SHP77 treated with DMSO at 0.1 percent for 48 hours (cell line): Measurements from ENCODE around the gene SLC1A4.
A peak's percentile ranks its signal among the peaks of the same experiment; 100 is the strongest.
"Not testable (repeated sequence)": the region's sequence is repeated elsewhere in the genome, so short reads cannot be mapped to it uniquely, and the experiment has no call there.

Experiments
- DNase-seq: peaks from one replicate; lab custom pipeline; 2025; lab: John Stamatoyannopoulos, UW

Gene SLC1A4

DNA sequence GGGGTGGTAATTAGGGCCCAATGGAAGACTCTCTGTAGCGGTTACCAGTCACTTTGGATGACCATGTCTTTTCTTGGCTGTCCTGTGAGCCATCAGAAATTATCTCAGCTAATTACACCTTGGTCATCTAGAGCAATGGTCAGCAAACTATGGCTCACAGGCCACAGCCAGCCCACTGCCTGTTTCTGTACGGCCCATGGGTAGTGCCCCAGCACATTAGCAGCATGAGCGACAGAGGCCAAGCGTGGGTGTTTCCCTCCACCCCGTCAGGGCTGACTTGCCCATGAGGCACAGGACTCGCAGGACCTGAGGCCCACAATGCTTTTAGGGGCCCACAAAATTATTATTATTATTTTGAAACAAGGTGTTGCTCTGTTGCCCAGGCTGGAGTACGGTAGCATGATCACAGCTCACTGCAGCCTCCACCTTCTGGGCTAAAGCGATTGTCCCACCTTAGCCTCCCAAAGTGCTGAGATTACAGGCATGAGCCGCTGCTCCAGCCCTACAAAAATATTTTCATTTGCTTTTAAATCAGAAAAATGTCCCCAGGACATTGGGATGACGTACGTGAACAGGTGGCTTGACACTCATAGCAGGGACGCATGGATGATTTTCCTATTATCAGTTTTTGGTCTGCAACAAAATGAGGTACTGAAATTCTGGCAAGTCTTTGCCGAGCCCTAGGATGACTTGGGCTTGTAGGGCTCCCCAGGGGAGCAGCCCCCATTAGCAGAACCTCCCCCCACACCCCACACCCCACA, 37.7 kb downstream of the SLC1A4 start:
- no peak for DNase-seq

DNA sequence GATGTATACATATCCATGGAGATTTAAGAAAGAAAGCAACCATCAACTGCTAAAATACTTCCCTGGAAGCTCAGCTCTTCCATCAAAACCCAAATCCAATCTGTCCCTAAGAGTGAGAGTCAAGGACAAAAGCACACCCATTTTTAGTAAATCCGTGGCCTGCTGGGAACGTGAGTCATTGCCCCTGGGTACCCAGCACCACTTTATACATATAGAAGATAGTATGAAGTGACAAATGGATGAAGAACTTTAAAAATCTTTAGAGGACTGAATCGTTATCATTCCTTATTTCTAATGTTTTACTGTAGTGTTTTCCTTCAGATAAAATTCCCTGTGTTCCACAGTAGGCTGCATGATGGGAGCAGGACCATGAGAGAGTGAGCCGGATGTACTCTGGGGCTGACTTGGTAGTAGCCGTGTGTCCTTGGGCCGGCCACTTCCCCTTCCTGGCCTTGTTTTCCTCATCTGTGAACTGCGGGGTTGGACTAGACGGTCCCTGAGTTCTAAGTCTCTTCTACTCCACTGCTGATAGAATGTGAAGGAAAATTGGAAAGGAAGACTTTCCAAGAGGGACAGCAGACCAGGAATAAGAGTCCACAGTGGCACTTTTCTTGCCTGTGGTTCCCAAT, 38.5 kb downstream of the SLC1A4 start:
- DNase-seq: no peak

DNA sequence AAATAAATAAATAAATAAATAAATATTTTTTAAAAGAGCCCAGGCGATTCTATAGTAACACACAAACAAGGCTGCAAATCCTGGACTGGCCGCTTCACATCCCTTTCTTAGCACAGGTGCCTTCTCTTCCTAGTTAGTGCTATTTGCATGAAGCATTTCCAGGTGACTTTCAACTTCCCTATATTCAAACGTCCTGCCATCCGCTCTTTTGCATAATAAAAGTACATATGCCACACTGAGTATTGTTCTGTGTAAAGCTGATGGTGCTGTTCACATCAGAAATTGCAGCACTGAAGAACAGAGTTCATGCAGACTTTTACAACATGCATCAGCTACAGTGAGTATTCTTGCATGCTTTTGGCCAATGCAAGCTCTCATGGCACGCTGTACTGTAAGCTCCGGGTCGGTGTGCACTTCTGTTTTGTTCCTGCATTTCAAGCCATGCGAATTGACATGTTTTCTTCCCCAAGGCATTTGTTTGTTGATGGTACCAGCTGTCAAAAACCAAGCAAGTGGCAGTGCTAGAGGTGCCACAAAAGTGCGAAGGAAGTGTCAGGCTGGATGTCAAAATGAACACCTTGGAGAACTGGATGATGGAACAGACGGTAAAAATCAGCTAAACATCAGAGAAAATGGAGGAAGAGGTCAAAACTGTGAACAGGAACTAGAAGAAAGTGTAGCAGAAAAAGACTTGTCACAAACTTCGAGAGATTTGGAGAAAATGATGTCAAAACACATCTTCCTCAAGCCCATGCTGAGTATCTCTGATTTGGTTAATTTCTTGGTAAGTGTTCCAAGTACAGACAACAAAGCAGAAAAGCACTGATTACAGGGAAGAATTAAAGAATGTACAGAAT, 41.5 kb downstream of the SLC1A4 start:
- no peak for DNase-seq

DNA sequence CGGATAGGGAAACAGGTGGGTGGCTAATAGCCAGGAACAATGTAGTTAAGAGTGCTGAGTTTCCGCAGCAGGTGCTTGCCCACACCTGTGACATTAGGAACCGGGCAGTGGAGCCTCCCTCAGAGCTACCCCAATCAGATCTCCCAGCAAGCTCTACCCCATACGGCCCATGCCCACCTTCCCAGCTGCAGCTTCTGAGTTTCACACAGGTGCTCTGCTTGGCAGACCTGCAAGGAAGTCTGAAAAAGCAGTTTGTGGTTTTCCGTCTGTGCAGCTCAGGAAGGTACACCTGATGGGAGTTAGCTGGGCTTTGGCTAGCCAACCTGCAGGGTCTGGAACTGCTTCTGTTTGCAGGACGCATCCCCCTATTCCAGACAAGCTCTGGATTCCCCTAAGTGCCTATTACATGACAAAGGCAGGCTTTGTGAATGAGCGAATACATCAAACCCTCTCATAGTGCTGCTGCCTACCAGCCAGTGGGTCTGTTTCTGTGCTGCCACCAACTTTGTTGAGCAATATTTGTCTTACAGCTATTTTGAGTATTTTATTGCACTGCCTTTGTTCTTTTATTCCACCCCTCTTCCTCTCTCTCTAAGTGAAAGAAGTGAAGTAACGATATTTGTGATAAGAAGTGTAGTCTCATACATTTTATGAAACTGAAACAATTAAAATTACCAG, 42.3 kb downstream of the SLC1A4 start:
- no peak for DNase-seq

DNA sequence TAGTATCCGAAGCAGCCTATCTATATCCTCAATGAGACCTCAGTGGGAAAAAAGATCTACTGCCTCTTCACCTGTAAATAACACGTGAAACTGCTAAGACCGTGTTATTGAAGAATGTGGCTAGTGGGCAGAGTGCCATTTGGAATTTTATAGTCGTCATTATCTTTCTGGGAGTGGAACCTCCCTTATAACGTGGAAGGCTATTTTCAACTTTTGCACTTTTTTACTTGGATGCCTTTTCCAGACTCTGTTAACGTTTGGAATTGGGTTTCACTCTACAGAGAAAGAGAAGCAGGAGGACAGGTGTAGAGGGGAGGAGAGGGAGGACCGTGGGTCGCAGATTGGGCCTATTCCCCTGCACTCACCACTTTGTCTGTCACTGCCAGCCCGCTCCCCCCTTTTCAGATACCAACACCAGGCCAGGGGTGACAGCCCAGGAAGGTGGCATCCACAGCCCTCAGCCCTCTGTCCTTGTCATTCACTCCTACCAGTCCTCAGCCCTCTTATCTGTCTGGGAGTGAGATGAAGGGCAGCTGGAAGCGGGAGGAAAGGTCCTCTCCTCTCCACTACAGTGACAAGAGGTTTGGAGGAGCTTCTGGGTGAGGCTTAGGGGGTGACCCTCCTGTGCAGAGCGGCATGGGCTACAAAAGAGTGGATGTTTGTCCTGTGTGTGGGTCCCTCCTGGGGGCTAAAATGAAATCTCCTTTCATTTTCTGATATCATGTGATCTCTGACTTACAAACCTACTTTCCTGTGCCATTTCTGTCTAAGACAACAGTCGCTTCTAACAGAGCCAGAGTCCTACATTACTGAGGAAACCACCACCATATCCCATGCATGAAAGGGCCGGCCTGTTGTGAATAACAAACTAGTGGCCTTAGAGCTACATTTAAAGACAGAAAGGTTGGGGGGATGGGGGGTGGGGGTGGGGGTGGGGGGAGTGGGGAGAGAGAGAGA, 43.1 kb downstream of the SLC1A4 start:
- no peak for DNase-seq

DNA sequence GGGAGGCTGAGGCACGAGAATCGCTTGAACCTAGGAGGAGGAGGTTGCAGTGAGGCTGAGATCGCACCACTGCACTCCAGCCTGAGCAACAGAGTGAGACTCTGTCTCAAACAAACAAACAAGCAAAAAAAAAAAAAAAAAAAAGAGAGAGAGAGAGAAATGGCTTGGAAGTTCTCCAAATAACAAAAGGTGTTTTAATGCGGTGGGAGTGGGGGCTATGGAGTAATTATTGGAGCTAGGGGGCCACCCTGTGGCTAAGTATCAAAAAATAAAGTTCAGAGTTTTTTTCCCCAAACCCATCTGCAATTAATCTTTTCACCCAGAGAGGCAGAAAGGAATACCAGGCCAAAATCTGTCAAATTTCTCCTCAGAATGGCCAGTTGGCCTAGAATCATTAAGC, 44.0 kb downstream of the SLC1A4 start:
- no peak for DNase-seq

DNA sequence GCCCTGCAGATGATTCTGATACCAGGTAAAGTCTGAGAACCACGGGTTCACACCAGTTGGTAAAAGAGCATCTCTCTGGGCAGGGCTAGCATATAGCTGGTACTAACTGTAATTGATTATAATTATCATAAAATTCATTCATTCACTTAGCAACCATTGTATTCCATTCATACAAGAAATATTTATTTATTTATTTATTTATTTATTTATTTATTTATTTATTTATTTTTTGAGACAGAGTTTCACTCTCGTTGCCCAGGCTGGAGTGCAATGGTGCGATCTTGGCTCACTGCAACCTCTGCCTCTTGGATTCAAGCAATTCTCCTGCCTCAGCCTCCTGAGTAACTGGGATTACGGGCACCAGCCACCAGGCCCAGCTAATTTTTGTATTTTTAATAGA, 44.5 kb downstream of the SLC1A4 start:
- DNase-seq: not testable (repeated sequence)

DNA sequence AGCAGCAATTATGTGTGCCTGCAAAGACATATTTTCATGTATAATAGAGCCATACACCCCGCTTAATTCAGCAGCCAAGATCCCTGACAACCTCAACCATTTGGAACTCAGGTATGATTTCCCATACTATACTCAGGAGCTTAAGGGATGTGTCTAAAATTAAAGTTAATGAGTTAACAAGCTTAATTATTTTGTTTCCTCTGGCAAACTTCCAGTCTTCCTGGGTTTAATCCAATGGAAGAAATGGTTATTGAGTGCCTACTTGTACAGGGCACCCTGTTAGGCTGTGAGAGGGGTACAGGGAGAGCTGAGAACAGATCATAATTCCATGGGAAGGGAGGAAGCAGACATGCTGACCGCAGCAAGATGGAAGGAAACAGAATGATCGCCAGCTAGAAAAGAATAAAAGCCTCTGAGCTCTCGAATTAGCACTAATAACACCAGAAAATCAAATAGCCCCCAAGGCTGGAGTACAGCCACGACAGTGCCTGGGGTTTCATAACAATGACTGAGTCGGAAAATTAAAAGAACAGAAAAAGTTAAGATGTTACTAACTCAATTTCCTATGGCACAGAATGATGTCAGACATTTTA, 46.2 kb downstream of the SLC1A4 start:
- DNase-seq: no peak

DNA sequence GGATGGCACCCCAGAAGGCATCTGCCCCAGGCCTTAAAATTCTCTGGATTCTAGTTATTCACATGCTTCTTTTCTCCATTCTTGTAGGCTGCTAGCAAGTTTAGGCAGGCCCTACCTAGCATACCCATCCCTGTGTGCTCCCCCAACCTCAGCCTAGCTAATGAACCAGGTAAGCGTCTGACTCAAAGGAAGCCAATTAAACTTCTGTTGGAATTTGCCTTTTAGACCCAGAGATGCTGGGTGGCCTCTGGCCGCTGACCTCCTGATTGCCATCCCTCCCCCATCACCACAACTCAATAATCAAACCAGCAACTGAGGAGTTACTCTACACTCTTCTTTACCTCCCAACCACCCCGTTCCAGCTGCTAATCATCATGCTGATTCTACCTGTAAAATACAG, 48.0 kb downstream of the SLC1A4 start:
- DNase-seq: no peak

DNA sequence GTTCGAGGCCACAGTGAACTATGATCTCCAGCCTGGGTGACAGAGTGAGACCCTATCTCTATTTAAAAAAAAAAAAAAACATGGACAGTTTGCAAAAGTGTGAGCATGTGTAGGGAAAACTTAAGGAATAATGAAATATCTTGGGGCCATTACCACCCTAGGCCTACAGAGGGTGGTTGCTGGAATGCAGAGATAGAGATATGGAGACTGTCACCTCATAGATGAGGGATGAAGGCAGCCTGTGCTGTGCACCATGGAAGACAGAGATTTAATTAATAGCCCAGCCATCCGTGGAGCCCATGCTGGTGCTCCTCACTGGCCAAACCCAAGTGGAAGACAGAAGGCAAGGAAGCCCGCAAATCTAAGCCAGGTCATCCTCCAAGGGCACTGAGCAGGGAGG, 50.4 kb downstream of the SLC1A4 start:
- DNase-seq: no peak

DNA sequence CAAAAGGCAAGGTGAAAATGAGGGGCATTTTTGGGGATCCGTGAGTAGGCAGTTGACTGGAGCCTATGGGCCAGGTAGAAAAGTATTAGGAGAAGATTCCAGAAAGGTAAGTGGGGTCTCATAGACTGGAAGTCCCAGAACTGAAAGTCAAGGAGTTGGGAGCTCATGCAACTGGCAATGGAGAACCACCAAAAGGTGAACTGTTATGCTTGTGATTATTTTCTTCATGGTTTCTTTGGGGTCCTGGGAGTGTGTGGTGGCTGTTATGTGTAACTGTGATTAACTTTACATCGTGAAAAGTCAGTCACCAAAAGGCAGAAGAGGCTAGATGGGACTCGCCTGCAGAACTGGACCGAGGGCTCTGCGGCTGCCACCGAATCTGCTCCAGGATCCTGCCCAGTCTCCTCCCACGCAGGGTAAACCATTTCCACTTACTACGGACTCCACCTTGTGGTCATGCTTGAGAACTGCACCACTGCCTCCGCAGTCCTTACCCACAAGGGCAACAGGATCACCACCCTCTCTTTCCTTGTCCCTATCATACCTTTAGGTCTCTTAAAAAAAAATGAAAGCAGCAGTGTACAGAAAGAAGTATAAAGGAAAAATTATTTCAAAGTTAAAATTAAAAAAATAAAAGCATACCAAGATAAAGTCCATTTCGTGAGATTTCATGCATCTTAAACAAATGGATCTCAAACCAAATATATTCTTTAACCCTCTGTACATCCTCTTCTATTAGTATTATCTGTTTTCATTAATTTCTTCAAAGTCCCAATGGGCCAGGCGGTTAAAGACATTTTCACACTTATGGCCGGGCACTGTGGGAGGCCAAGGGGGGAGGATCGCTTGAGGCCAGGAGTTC, 51.4 kb downstream of the SLC1A4 start:
- peak; percentile 61 for DNase-seq

DNA sequence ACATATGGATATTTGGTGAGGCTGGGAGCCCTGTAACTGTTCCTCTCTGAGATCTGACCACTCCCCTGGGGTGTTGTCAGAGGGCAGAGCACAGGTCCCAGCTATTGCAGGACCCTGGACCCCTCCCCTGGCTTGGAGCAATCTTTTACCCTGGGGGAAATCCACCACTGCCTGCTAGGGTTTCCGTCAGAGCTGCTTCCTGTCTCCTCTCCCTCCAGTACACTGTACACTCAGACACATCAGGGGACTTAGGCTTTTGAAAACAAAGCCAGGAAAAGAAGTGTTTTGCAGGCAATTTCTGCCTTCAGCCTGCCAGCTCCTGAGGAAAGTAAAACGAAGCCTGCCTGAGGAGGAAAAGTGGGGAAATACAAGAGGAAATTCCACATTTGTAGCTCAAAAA, 53.8 kb downstream of the SLC1A4 start:
- DNase-seq: no peak

DNA sequence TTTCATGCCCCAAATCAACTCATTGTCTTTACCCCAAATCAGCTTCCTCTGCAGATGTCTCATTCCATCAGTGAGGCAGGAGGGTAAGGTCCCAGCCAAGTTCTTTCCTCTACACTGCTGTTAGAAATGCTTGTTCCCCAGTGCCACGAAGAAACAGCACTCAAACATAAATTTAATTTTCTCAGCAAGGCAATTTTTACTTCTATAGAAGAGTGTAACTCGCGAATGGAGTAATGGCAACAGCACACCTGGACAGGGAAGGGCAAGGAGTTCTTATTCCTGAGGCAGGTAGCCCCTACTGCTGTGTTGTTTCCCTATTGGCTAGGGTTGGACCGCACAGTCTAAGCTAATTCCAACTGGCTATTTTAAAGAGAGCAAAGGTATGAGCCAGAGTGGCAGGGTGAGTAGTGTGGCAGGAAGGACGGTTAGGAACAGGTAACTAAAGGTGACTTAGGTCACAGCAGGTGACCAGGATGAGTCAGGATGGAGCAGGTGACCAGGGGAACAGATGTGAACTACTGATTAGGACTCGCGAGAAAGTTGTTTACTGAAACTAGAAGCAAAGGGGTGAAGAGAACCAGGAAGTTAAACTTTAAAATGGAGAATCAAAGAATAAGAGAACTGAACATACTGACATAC, 55.0 kb downstream of the SLC1A4 start:
- DNase-seq: no peak

DNA sequence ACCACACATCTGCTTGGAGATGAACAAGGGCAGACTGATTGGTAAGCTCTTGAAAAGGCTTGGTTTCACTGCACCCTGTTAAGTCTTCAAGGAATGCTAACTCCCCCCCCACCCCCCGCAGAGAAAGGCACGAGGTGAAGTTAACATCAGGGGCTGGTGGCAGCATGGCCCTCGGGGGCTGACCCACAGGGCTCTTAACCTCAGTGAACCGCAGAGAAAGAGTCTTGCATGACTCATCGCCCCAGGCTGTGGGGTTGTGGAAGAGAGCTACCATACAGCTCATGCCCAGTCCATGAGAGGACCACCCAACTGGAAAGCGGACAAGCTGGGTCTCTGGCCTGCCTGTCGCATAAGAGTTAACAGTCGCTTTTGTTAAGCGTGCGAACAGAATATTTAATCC, 56.5 kb downstream of the SLC1A4 start:
- no peak for DNase-seq

DNA sequence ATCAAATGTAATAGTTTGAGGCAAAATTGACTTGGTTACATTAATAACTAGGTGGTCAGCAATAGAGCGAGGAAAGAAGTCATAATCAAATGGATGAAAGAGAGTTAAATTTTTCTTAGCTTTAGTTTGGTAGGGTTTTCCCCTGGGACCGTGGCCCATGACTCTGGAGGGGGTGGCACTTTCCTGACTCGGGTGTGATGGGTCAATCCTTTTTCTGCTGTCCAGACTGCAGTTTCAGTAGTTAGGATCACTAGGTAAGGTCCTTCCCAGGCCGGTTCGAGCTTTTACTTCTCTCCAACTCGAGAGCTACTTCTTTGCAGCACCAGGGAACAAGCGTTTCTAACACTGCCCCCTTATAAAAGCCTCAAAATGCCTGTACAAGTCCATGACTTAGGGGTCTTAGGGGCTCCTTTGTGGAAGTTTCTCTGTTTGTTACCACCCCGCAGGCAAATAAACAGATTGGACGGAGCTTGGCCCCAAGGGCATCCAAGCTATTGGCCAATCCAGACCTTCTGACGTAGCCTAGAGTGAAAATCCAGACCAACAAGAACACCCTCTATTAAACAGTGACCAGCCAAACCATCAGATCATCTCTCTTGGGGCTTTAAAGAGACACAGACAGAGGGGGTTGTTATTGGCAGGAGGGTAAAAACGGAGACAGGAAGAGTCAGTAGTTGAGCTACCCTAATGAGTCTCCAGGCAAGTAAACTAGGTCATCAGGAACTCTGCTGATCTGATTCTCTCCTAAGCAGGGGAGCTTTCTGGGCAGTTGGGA, 57.6 kb downstream of the SLC1A4 start:
- DNase-seq: no peak

DNA sequence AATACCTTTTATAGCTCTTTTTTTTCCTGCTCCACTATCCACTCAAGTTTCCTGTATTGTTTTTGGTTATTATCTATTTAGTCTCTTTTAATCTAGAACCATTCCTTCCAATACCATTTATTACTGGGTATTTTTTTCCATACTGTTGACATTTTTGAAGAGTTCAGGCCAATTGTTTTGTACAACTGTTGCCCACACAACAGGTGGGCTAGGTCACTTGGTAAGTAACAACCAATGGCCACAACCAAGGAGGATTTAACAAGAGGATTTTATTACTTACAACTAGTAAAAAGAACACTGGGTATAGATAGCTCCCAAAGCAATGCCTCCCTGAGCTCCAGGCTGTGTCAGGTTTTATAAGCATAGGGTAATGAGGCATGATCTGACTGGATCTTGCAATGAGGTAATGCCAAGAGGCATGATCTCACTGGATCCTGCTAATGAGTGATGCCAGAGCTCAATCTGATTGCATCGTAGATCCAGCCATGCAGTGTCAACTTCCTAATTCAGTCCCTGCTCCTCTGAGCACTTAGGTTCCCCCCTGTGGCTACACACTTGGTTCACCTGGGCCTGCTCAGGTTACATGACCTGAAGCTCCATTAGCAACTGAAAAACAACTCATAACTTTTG, 59.9 kb downstream of the SLC1A4 start:
- DNase-seq: no peak

DNA sequence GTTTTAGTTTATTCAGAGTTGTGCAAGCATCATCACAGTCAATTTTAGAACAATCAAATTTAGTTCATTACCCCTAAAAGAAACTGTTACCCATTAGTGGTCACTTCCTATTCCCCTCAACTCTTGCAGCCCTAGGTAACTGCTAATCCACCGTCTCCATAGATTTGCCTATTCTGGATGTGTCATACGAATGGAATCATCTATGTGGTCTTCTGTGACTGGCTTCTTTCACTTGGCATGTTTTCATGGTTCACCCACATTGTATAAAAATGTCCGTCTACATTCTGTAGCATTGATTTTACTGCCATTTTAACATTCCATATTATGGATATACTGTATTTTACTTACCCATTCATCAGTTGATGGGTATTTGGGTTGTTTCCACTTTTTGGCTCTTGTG, 61.7 kb downstream of the SLC1A4 start:
- DNase-seq: no peak

DNA sequence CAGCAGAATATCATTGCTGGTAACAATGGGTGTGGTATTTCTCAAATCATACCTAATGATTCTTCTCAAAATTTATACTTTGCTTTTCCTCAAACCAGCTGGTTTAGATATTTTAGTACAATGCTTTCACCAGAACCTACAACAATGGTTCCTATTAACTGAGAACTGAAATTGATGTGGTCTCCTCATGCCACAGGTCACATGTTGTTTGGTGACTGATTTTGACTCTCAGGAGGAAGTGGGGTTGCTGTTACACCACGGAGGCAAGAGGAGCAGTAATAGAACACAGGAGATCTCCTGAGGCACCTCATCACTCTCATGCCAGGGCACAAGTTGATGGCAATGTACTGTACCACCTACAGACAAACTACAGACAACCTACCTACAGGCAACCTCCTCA, 64.0 kb downstream of the SLC1A4 start:
- DNase-seq: no peak
